Heart left ventricle (tissue), 16 donors: ENCODE measurements around the gene STON2. TPM values are rescaled to one million over a fixed set of nuclear protein-coding genes. Genes with fewer than 3 reads are reported as not detected.

ENCODE experiments used
- ATAC-seq, 4 donors: fragments of 200-7000 bp; cut with Tn5 transposase; one replicate each; pipeline ENCODE4 v1.9.1; 2020 to 2022; ENCODE audit warnings: moderate library complexity in 4 of 4, mild to moderate bottlenecking in 3 of 4, moderate number of reproducible peaks in 1 of 4
- DNase-seq, 5 donors: peaks; one replicate each; pipeline ENCODE4 v3.0.0-alpha.2; 2020
- H3K27ac ChIP-seq, 12 donors: fragments of 200-600 bp; sonication (generic) in 4 of 12; one replicate each; pipeline versions ENCODE4 v1.5.0 to v1.8.0; 2016 to 2022; ENCODE audit warnings: mild to moderate bottlenecking in 2 of 12
- H3K27me3 ChIP-seq, 9 donors: fragments of 200-600 bp; sonication (generic) in 2 of 9; one replicate each; pipeline versions ENCODE4 v1.5.1 to v1.8.0; 2016 to 2022; ENCODE audit warnings: mild to moderate bottlenecking in 3 of 9
- H3K36me3 ChIP-seq, 9 donors: fragments of 200-600 bp; sonication (generic) in 2 of 9; one replicate each; pipeline versions ENCODE4 v1.5.0 to v1.8.0; 2018 to 2022; ENCODE audit warnings: mild to moderate bottlenecking in 2 of 9
- H3K4me1 ChIP-seq, 12 donors: fragments of 200-600 bp; sonication (generic) in 4 of 12; one replicate each; pipeline versions ENCODE4 v1.5.0 to v1.8.0; 2016 to 2022; ENCODE audit warnings: mild to moderate bottlenecking in 3 of 12
- H3K4me3 ChIP-seq, 12 donors: fragments of 200-600 bp; sonication (generic) in 4 of 12; one replicate each; pipeline versions ENCODE4 v1.5.0 to v1.8.0; 2017 to 2022; ENCODE audit warnings: mild to moderate bottlenecking in 9 of 12, moderate library complexity in 4 of 12
- H3K9me3 ChIP-seq, 12 donors: fragments of 200-600 bp; sonication (generic) in 4 of 12; one replicate each; pipeline versions ENCODE4 v1.5.0 to v1.8.0; 2016 to 2022; ENCODE audit warnings: mild to moderate bottlenecking in 1 of 12
- CTCF ChIP-seq, 12 donors: fragments of 200-600 bp; sonication (generic) in 4 of 12; IDR thresholded peaks; one replicate each; pipeline versions ENCODE4 v1.5.0 to v1.8.0; 2018 to 2022; ENCODE audit warnings: antibody characterized with exemption in 12 of 12, mild to moderate bottlenecking in 5 of 12
- POLR2A ChIP-seq, 2 donors: fragments of 450-650 bp; IDR thresholded peaks; one replicate each; pipeline ENCODE4 v1.6.1; 2017; ENCODE audit warnings: antibody characterized with exemption in 2 of 2, mild to moderate bottlenecking in 2 of 2, moderate library complexity in 2 of 2
- WGBS, 4 donors: extraction: QIAGEN DNeasy Blood & Tissue Kit in 2 of 4; methylation state at CpG; one replicate each; pipeline versions ENCODE4 v1.1.5 to v1.1.7; 2013 to 2018; 5-methylcytosine and 5-hydroxymethylcytosine counted together
- intact Hi-C, 10 donors: fragments of 100-400 bp; cut with DNase I; formaldehyde crosslinking; loops; one replicate each; pipeline versions ENCODE4 v1.11.1 to v1.14.2; 2022
- polyA plus RNA-seq, 2 donors: library from polyadenylated mRNA; stranded (reverse); fragments of 200-250 nt; gene quantifications; one replicate each; pipeline ENCODE4 v1.2.3, GENCODE V29; 2013
- total RNA-seq, 9 donors: library from RNA; depleted of rRNA in 2 of 9; stranded (reverse); fragments of >200 nt in 2 of 9; fragmentation: NEBNext Ultra II Directional in 3 of 9; extraction: Animal tissue kit (Norgen Biotek cat#: 25700) in 3 of 9; gene quantifications; one replicate each; pipeline versions ENCODE4 v1.1.0 to v1.2.4, GENCODE V29; 2016 to 2023
- donor health status: ischemic (EF 13 %, LVEDD 7.1; RV severe dilation, severe dysfunction).
- donor health status: healthy with polysubstance abuse.
- donor health status: DM: no; HTN: yes; CAD: no.
- donor health status: DM: no; HTN: no; CAD: no.
- donor health status: ischemic (EF 25% LVEDD 6.9; RV normal size, moderate dysfunction).
- donor health status: ischemic (EF 25% LVEDD 5.7; RV mildly dilated, moderate dysfunction).
- donor health status: healthy.
- donor health status: DM: yes; HTN: yes; CAD: no.
- donor health status: ischemic (EF 35%, LVEDD 5.7; RV mildly dilated, moderate dysfunction).
- donor health status: nonischemic (EF 11% LVEDD 7.7; RV severe dilation, severe dysfunction).
- donor health status: DM: yes; HTN: yes; CAD: no.
- donor health status: PGD.
- donor health status: ischemic (EF 29% LVEDD 5.4; RV normal size, mild dysfunction).
- donor health status: nonischemic (EF 23%, LVEDD 6.1; RV moderate dilation, normal function).

Gene STON2
- total and polyA plus RNA-seq, 11 donors = 0.28 to 27.5 (median 7.0) TPM

- TF ChIP-seq POLR2A (IDR thresholded peaks at IDR 0.05) (no peak), CTCF (IDR thresholded peaks at IDR 0.05) (no peak)
- 50 to 54% (median 52%) methylated on average over 2 of the region's 2 CpGs for WGBS, 4 donors
- Histone ChIP-seq H3K4me1 (peaks cover 0 to 36% (median 0%) of the 10 kb centered on the region in 12 donors), H3K36me3 (peaks cover 0 to 10% (median 0%) of the 10 kb centered on the region in 9 donors), H3K4me3 (no peak overlapping the region), H3K27me3 (peaks cover 0 to 18% (median 0%) of the 10 kb centered on the region in 9 donors), H3K9me3 (peaks cover 0 to 3% (median 0%) of the 10 kb centered on the region in 12 donors), H3K27ac (peak overlapping the region in 1 of 12 donors; percentile 83)
- ATAC-seq = peak in 2 of 4 donors; percentile 16 to 37
- intact Hi-C loops = no loop called here
- DNase-seq = no peak
These were observed 2.0 kb upstream of the STON2 start for GRCh38 chr14:81402123-81402495.

- Histone ChIP-seq H3K4me3 (no peak overlapping the region), H3K36me3 (peaks cover 0 to 10% (median 0%) of the 10 kb centered on the region in 9 donors), H3K4me1 (peaks cover 0 to 33% (median 0%) of the 10 kb centered on the region in 12 donors), H3K27ac (peak overlapping the region in 4 of 12 donors; percentile 7 to 83 (median 45)), H3K27me3 (peaks cover 0 to 18% (median 0%) of the 10 kb centered on the region in 9 donors), H3K9me3 (peaks cover 0 to 3% (median 0%) of the 10 kb centered on the region in 12 donors)
- ATAC-seq (peak in 3 of 4 donors; percentile 26 to 81 (median 53)), DNase-seq (no peak)
- 87 to 90% (median 89%) methylated on average over 2 of the region's 2 CpGs for WGBS, 4 donors
- no peak for TF ChIP-seq POLR2A (IDR thresholded peaks at IDR 0.05)
- no peak for TF ChIP-seq CTCF (IDR thresholded peaks at IDR 0.05)
- intact Hi-C loops = no loop called here
These were observed 1.4 kb upstream of the STON2 start for GRCh38 chr14:81401420-81402122.

GRCh38 chr14:81400852-81401251 is 728 bp upstream of the STON2 start:
- Histone ChIP-seq H3K9me3 (peaks cover 0 to 3% (median 0%) of the 10 kb centered on the region in 12 donors), H3K27me3 (peaks cover 0 to 13% (median 0%) of the 10 kb centered on the region in 9 donors), H3K27ac (peak overlapping the region in 4 of 12 donors; percentile 7 to 83 (median 45)), H3K36me3 (peaks cover 0 to 12% (median under 1%) of the 10 kb centered on the region in 9 donors), H3K4me3 (no peak overlapping the region), H3K4me1 (peaks cover 0 to 33% (median 0%) of the 10 kb centered on the region in 12 donors)
- intact Hi-C loops = no loop called here
- TF ChIP-seq POLR2A (IDR thresholded peaks at IDR 0.05) (no peak), CTCF (IDR thresholded peaks at IDR 0.05) (no peak)
- ATAC-seq (peak; percentile 42 to 82 (median 68)), DNase-seq (peak in 3 of 5 donors; percentile 21 to 66 (median 56))
- 83 to 90% (median 87%) methylated on average over 8 of the region's 8 CpGs for WGBS, 4 donors

GRCh38 chr14:81398196-81398891 is 1.8 kb downstream of the STON2 start:
- WGBS, 4 donors = 77 to 82% (median 81%) methylated on average over 6 of the region's 6 CpGs
- no peak overlapping the region for H3K27ac ChIP-seq
- no peak overlapping the region for H3K4me3 ChIP-seq
- TF ChIP-seq CTCF (IDR thresholded peaks at IDR 0.05) (no peak), POLR2A (IDR thresholded peaks at IDR 0.05) (no peak)
- H3K36me3 ChIP-seq = peaks cover 0 to 29% (median 6%) of the 10 kb centered on the region in 9 donors
- H3K27me3 ChIP-seq = peaks cover 0 to 19% (median 0%) of the 10 kb centered on the region in 9 donors
- peaks cover 0 to 33% (median 0%) of the 10 kb centered on the region in 12 donors for H3K4me1 ChIP-seq
- intact Hi-C loops = no loop called here
- peaks cover 0 to 5% (median 0%) of the 10 kb centered on the region in 12 donors for H3K9me3 ChIP-seq
- DNase-seq (no peak), ATAC-seq (no peak)
